NCI-H345 (cell line): ENCODE data around the gene USP35.
"Not testable (repeated sequence)": the region's sequence is repeated elsewhere in the genome, so short reads cannot be mapped to it uniquely, and the experiment has no call there.

Experiments
- DNase-seq: peaks from one replicate; lab custom pipeline; 2025; lab: John Stamatoyannopoulos, UW

The USP35 gene

DNA sequence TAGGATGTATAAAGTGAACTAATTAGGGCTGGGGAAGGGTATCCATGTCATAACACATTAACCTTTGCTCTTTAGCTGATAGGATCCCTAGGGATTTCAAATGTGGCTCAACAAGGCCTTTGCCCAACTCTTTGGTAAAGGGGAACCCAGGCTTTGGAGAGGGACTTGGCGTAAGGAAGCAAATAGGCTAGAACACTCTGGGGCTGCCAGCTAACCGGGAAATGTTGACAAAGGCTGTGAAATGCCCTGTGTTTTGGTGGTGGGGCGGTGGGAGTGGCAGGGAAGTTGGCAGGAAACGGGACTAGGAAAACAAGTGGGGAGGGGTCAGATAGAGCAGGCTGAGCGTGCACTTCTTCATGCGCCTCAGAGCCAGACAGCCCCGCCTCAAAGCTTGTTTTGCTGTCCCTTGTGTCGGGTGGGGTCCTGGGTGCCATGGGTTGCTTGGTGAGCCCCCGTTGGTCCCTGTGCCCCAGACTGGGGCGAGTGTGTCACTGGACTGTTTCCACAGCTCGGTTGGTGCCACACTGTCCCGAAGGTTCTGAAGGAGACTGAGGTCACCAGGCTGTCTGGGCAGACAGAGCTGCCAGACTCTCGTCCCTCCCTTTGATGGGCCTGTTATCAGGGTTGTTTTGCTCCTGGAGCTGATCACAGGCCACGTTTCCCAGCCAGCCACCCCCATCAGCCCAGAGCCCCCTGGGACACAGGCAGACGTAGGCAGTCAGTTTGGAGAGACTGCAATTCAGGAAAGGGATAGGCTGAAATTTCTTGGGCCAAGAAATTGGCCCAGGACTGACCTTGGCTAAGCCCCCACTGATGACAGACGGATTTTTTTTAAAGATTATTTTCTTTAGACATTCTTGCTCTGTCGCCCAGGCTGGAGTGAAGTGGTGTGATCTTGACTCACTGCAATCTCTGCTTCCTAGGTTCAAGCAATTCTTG lies 19.9 kb upstream of the USP35 start:
- no peak for DNase-seq

GRCh38 chr11:78170413-78170812 lies 18.3 kb upstream of the USP35 start:
- no peak for DNase-seq

DNA sequence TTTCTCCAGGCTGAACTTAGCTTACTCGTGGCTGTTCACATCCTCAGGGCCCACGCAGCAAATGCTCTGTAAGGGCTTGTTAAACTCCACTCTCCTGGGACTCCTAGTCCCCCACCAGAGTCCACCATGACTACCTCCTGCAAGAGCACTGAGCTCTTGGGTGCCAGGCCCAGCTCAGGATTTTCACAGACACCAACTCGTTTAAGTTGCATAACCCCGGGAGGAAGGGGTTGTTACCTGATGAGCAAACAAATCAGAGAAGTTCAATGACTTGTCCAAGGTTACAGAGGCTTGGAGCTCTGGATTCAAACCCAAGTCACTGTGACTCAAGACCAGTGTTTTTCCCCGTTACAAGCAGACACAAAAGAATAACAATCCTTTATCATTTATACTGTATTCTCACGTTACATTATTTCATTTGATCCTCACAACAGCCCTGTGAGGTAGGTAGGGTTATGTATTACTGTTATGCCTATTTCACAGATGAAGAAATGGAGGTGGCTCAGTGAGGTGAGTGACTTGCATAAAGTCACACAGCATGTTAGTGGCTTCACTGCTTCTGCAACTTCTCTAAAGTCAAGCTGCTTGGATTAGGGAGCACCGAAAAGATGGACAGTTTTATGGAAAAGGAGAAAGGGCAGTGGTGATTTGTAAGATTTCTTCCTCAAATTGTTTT lies 17.7 kb upstream of the USP35 start:
- DNase-seq: no peak

DNA sequence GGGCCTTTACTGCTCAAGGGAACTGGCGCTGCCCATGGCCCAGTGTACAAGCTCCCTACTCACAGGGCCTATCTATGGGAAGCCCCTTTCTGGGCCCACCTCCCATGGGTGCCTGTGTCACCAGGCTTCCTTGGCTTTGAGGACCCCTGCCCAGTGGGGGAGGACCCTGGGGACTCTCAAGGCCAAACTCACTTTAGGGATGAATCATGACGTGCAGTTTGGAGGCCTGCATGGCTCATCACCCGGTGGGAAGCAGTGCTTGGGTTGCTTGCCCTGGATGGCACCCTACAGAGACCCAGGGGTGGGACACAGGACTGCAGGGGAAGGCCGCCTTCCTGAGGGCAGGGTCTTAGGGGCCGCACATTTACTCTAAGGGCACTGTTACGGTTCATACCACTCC lies 16.8 kb upstream of the USP35 start:
- no peak for DNase-seq

- DNase-seq: not testable (repeated sequence)
Measured at GRCh38 chr11:78175862-78176261, 12.9 kb upstream of the USP35 start.

GRCh38 chr11:78176605-78177141 lies 12.0 kb upstream of the USP35 start:
- DNase-seq: no peak

GRCh38 chr11:78177216-78177615 lies 11.5 kb upstream of the USP35 start:
- no peak for DNase-seq

GRCh38 chr11:78179459-78180071 lies 9.2 kb upstream of the USP35 start:
- DNase-seq: no peak

GRCh38 chr11:78180751-78181150 lies 8.0 kb upstream of the USP35 start:
- DNase-seq: no peak

- DNase-seq: no peak
Measured at GRCh38 chr11:78181185-78181584, 7.5 kb upstream of the USP35 start.

GRCh38 chr11:78187366-78188285 lies 1.1 kb upstream of the USP35 start:
- DNase-seq: no peak

DNA sequence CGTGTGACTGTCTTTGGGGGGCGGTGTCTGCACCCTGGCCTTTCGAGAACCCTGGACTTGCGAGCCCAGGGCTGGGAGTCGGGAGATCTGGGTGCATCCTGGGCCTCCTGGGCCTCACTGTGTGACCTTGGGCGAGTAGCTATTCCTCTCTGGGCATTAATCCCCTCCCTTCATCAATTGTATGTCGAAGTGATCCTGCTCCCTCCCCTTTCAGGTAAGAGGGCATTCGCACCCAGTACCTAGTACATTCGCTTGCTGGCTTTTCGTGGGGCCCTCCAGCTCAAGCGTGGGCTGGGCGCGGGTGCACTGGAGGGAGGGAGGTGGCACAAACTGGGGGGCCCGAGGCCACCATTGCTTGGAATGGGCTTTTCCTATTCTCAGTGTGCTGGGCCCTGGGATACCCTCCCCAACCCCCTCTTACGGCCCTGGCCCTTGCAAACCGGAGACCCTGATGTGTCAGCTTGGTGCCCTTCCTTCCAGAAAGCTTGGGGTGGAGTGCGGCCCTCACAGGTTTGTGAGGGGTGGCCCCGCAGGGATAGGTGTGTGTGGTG lies 530 bp downstream of the USP35 start:
- DNase-seq: no peak

DNA sequence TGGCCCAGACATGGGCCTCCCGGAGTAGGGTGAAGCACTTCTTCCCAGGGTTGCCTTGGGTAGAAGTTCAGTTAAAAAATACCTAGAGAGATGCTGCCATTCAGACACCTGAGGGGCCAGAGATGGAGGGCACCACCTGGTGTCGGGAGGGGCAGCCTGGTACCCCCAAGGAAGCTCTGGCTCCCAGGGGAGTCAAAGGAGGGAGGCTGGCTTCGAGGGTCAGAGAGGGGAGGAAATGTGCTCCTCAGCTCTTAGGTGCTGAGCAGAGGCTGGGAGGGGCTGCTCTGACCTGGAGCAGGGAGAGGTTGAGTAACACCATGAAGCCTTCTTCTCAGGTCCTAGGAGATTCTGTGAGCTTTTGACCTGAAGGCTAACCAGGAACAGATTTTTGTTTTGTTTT lies 1.1 kb downstream of the USP35 start:
- DNase-seq: no peak

DNA sequence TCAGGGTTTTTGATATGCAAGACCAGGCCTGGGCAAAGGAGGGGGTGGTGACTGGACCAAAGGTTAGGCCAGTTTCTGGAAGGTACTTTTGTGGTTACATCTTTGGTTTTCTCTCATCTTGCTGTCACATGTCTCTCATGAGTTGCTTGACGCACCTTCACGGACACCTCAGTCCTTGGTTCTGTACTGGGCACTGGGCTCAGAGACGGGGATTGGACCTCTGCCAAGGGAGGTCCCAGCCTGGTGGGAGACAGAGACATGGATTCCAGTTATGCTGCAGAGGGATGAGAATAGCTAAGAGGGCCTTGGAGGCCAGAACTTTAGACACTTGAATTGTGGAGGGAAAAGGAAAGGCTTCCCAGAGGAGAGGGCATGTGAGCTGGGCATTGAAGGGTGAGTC lies 1.7 kb downstream of the USP35 start:
- DNase-seq: no peak

- DNase-seq: no peak
Measured at GRCh38 chr11:78190871-78191538, 2.3 kb downstream of the USP35 start.

GRCh38 chr11:78192223-78192719 lies 3.6 kb downstream of the USP35 start:
- DNase-seq: no peak

DNA sequence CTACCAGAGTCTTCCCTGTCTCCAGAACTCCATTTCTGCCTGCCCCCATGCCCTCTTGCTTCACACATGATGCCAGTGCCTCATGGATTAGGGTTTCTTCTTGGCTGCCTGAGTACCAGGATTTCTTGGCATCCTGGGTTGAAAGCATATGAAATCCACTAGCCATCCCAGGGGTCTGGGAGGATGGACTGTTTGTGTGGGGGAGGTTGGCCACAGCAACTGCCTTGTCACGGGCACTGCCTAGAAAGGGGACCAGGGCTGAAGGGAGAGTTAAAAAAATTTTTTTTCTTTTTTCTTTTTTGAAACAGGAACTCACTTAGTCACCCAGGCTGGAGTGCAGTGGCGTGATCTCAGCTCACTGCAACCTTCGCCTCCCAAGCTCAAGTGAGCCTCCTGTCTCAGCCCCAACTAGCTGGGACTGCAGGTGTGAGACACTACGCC lies 4.2 kb downstream of the USP35 start:
- DNase-seq: no peak

DNA sequence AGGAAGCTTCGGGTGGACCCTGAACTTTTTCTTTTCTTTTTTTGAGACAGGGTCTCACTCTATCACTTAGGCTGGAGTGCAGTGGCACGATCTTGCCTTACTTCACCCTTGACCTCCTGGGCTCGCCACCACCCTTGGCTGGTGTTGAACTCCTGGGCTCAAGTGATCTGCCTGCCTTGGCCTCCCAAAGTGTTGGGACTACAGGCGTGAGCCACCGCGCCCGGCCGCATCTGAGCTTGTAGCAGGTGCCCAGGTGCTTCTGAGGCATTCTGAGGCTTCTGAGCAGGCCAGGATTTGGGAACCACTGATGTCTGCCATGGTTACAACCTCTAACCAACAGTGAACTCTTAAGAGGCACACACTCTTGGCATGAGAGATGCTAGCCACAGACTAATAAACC lies 5.1 kb downstream of the USP35 start:
- DNase-seq: no peak

DNA sequence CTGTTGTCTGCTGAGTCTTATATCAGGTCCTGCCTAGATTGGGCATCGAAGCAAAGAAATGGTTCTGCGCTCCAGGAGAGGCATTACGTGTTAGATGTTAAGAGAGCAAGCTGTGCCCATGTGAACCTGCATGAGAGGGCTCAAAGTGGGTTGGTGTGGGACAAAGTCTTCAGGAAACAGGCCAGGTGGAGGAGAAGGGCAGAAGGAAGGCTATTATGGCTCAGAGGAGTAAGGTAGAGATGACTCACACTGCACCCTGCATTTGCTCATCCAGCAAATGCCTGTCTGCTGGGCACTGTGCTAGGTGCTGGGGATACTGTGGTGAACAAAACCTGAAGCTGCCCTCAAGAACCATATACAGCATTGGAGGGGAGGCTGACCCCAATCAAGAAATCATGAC lies 5.8 kb downstream of the USP35 start:
- DNase-seq: no peak

- no peak for DNase-seq
Measured at GRCh38 chr11:78195917-78196560, 7.3 kb downstream of the USP35 start.
